OCI-LY7 (cell line): ENCODE data around the gene DPP10. TPM values are rescaled to one million over a fixed set of nuclear protein-coding genes. Genes with fewer than 3 reads are reported as not detected.

Experiments used
- BruUV-seq: library from RNA; stranded (reverse); fragments of 400-500 nt; replicated peaks from 2 replicates; lab custom pipeline; 2021; lab: Mats Ljungman, UMichigan
- CTCF ChIA-PET: fragments of 300-600 bp; sonication (Branson Sonifier 250); formaldehyde crosslinking; loops from one replicate; lab custom pipeline; 2022; ENCODE audit warnings: antibody characterized with exemption; ENCODE audit not compliant: unreplicated experiment; lab: Charles Lee
- POLR2A ChIA-PET: fragments of 300-600 bp; sonication (Branson Sonifier 250); formaldehyde crosslinking; loops from one replicate; lab custom pipeline; 2022; ENCODE audit warnings: antibody characterized with exemption; lab: Charles Lee
- DNase-seq: peaks from one replicate; pipeline ENCODE4 v3.0.0-alpha.2; 2015; ENCODE audit warnings: low spot score
- H2AFZ ChIP-seq: fragments of 200-600 bp; sonication (generic), shearing (Covaris generic); 2 replicates; pipeline ENCODE4 v1.6.1; 2014; ENCODE audit warnings: mild to moderate bottlenecking, antibody characterized with exemption, low read length, moderate library complexity
- H3K27ac ChIP-seq: fragments of 200-600 bp; sonication (generic); 2 replicates; pipeline ENCODE4 v1.5.1; 2014; ENCODE audit warnings: mixed run types, low read depth, mild to moderate bottlenecking, moderate library complexity, low read length, inconsistent platforms; ENCODE audit not compliant: poor library complexity, severe bottlenecking
- H3K36me3 ChIP-seq: fragments of 200-600 bp; sonication (generic); 2 replicates; pipeline ENCODE4 v1.6.1; 2014; ENCODE audit warnings: mild to moderate bottlenecking, antibody characterized with exemption, low read length, moderate library complexity, mixed read lengths; ENCODE audit not compliant: insufficient read depth
- H3K4me1 ChIP-seq: fragments of 200-600 bp; sonication (generic); 2 replicates; pipeline ENCODE4 v1.5.1; 2014; ENCODE audit warnings: mild to moderate bottlenecking, low read length; ENCODE audit not compliant: insufficient read depth, poor library complexity, severe bottlenecking
- H3K4me2 ChIP-seq: fragments of 200-600 bp; sonication (generic); 2 replicates; pipeline ENCODE4 v1.6.1; 2014; ENCODE audit warnings: mild to moderate bottlenecking, low read length
- H3K4me3 ChIP-seq: fragments of 200-600 bp; sonication (generic); 2 replicates; pipeline ENCODE4 v1.5.1; 2014; ENCODE audit warnings: mild to moderate bottlenecking, low read depth, low read length; ENCODE audit not compliant: poor library complexity, severe bottlenecking
- H3K79me2 ChIP-seq: fragments of 200-600 bp; sonication (generic); 2 replicates; pipeline ENCODE4 v1.6.1; 2016; ENCODE audit warnings: low read depth, mild to moderate bottlenecking, low read length, moderate library complexity, mixed read lengths; ENCODE audit not compliant: insufficient read depth
- H3K9me2 ChIP-seq: fragments of 200-600 bp; sonication (generic); 2 replicates; pipeline ENCODE4 v1.6.1; 2016; ENCODE audit warnings: mild to moderate bottlenecking, low read length, mixed read lengths; ENCODE audit not compliant: insufficient read depth
- H3K9me3 ChIP-seq: fragments of 200-600 bp; sonication (generic); 2 replicates; pipeline ENCODE4 v1.6.1; 2014; ENCODE audit warnings: mild to moderate bottlenecking, mixed run types, low read length, mixed read lengths
- H4K20me1 ChIP-seq: fragments of 200-600 bp; sonication (generic); 2 replicates; pipeline ENCODE4 v1.6.1; 2014; ENCODE audit warnings: mild to moderate bottlenecking, antibody characterized with exemption, low read length, moderate library complexity, mixed read lengths; ENCODE audit not compliant: insufficient read depth
- CTCF ChIP-seq: fragments of 200-600 bp; sonication (generic); conservative IDR thresholded peaks from 2 replicates; pipeline ENCODE4 v1.5.1; 2014; ENCODE audit warnings: mild to moderate bottlenecking, antibody characterized with exemption, low read length, moderate library complexity, mixed read lengths
- EZH2phosphoT487 ChIP-seq: fragments of 200-600 bp; sonication (generic); IDR thresholded peaks from 2 replicates; pipeline ENCODE4 v1.6.1; 2018; ENCODE audit warnings: low read depth, borderline replicate concordance, mild to moderate bottlenecking, mixed run types, antibody characterized with exemption, low read length, moderate library complexity, mixed read lengths
- intact Hi-C: fragments of 100-400 bp; cut with micrococcal nuclease; formaldehyde crosslinking; loops from one replicate; pipeline ENCODE4 v1.10.0; 2022; ENCODE audit not compliant: unreplicated experiment
- total RNA-seq, 2 experiments: library from RNA; depleted of rRNA in 1 of 2; stranded (reverse); fragments of >200 nt in 1 of 2; shearing (Covaris generic) in 1 of 2; gene quantifications; 2 replicates each; pipeline ENCODE4 v1.2.3, GENCODE V29; 2014 to 2022

The DPP10 gene
- total RNA-seq, 2 experiments from 2014 or later = not detected

- TF ChIP-seq EZH2phosphoT487 (no peak), CTCF (no peak)
- BruUV-seq = no TSS peak
- no peak for DNase-seq
- no peaks in the 10 kb centered on the region for H3K9me2 ChIP-seq
- no peak overlapping the region for H3K27ac ChIP-seq
- CTCF ChIA-PET = no interaction called here
- no peaks in the 10 kb centered on the region for H3K79me2 ChIP-seq
- no peaks in the 10 kb centered on the region for H3K36me3 ChIP-seq
- no peak overlapping the region for H2AFZ ChIP-seq
- no peaks in the 10 kb centered on the region for H4K20me1 ChIP-seq
- no peak overlapping the region for H3K4me2 ChIP-seq
- H3K4me1 ChIP-seq = no peaks in the 10 kb centered on the region
- intact Hi-C loops = no loop called here
- no peaks in the 10 kb centered on the region for H3K9me3 ChIP-seq
- POLR2A ChIA-PET = no interaction called here
- H3K4me3 ChIP-seq = no peak overlapping the region
Measured at GRCh38 chr2:115541814-115542213, 1099.4 kb downstream of the DPP10 start.

GRCh38 chr2:115542331-115542730, 1099.9 kb downstream of the DPP10 start:
- H4K20me1 ChIP-seq = no peaks in the 10 kb centered on the region
- no peak overlapping the region for H3K4me2 ChIP-seq
- no peaks in the 10 kb centered on the region for H3K9me3 ChIP-seq
- BruUV-seq = no TSS peak
- no peak overlapping the region for H3K27ac ChIP-seq
- no peak for TF ChIP-seq CTCF
- TF ChIP-seq EZH2phosphoT487 = no peak
- no peak for DNase-seq
- no peaks in the 10 kb centered on the region for H3K4me1 ChIP-seq
- H3K79me2 ChIP-seq = no peaks in the 10 kb centered on the region
- intact Hi-C loops = no loop called here
- no peak overlapping the region for H3K4me3 ChIP-seq
- no peaks in the 10 kb centered on the region for H3K36me3 ChIP-seq
- no peaks in the 10 kb centered on the region for H3K9me2 ChIP-seq
- H2AFZ ChIP-seq = no peak overlapping the region
- CTCF ChIA-PET = no interaction called here
- POLR2A ChIA-PET = no interaction called here

- intact Hi-C loops = no loop called here
- CTCF ChIA-PET = no interaction called here
Measured at GRCh38 chr2:115543024-115543423, 1100.6 kb downstream of the DPP10 start.

More at GRCh38 chr2:115543024-115543423, 1100.6 kb downstream of the DPP10 start:
- BruUV-seq = no TSS peak
- no peaks in the 10 kb centered on the region for H3K4me1 ChIP-seq
- no peaks in the 10 kb centered on the region for H3K9me3 ChIP-seq
- H3K79me2 ChIP-seq = no peaks in the 10 kb centered on the region
- POLR2A ChIA-PET = no interaction called here
- no peak overlapping the region for H2AFZ ChIP-seq
- no peak for TF ChIP-seq EZH2phosphoT487
- TF ChIP-seq CTCF = no peak
- H4K20me1 ChIP-seq = no peaks in the 10 kb centered on the region
- no peaks in the 10 kb centered on the region for H3K9me2 ChIP-seq
- no peak overlapping the region for H3K27ac ChIP-seq
- no peaks in the 10 kb centered on the region for H3K36me3 ChIP-seq
- no peak overlapping the region for H3K4me2 ChIP-seq
- H3K4me3 ChIP-seq = no peak overlapping the region
- DNase-seq = no peak
